AG04449 (cell line): ENCODE results near the gene FANK1.

Source experiments
- CTCF ChIA-PET: fragments of 350-600 bp; formaldehyde crosslinking; extraction: SDS; loops from one replicate; lab custom pipeline; 2021; ENCODE audit warnings: antibody characterized with exemption; lab: Yijun Ruan, JAX
- POLR2A ChIA-PET: fragments of 400-600, 350-600 bp; formaldehyde crosslinking; extraction: SDS; loops from one replicate; lab custom pipeline; 2020; ENCODE audit warnings: antibody characterized with exemption, inconsistent platforms; lab: Yijun Ruan, JAX
- DNase-seq: peaks from one replicate; pipeline ENCODE4 v3.0.0-alpha.2; 2010; ENCODE audit warnings: low read depth, low spot score
- H3K4me3 ChIP-seq: 2 replicates; pipeline ENCODE4 v1.5.1; 2011; ENCODE audit warnings: low read depth, mild to moderate bottlenecking, control low read depth, low read length
- CTCF ChIP-seq: IDR thresholded peaks from one replicate; pipeline ENCODE4 v1.5.1; 2011; ENCODE audit warnings: mild to moderate bottlenecking, moderate library complexity, low read length, control low read depth, inconsistent platforms; ENCODE audit not compliant: insufficient read depth; ENCODE audit errors: missing control alignments

Gene FANK1

GRCh38 chr10:126012485-126012884 lies 116.1 kb downstream of the FANK1 start:
- DNase-seq = no peak
- H3K4me3 ChIP-seq = no peak overlapping the region
- CTCF ChIA-PET = interaction anchor here (0.6 kb wide), 1 partner anchor 9 kb away, joined by 3 read pairs; no protein-coding TSS in a partner anchor
- no peak for TF ChIP-seq CTCF
- POLR2A ChIA-PET = no interaction called here

GRCh38 chr10:126013489-126014281 lies 117.3 kb downstream of the FANK1 start:
- TF ChIP-seq CTCF = no peak
- no peak overlapping the region for H3K4me3 ChIP-seq
- DNase-seq = peak; percentile 24
- ChIA-PET CTCF (interaction anchor here (1.1 to 1.4 kb wide), 2 partner anchors 14 to 80 kb away, joined by 3 to 4 read pairs; no protein-coding TSS in a partner anchor), POLR2A (no interaction called here)

GRCh38 chr10:126014309-126014708 lies 117.9 kb downstream of the FANK1 start:
- no peak for TF ChIP-seq CTCF
- CTCF ChIA-PET = interaction anchor here (1.1 to 1.4 kb wide), 2 partner anchors 13 to 80 kb away, joined by 3 to 4 read pairs; no protein-coding TSS in a partner anchor
- POLR2A ChIA-PET = interaction anchor here (0.6 to 0.9 kb wide), 3 partner anchors 46 to 1214 kb away, joined by 3 to 4 read pairs (median 3); no protein-coding TSS in a partner anchor
- no peak overlapping the region for H3K4me3 ChIP-seq
- DNase-seq = no peak

- DNase-seq = no peak
- CTCF ChIA-PET = no interaction called here
- TF ChIP-seq CTCF = no peak
- POLR2A ChIA-PET = no interaction called here
- no peak overlapping the region for H3K4me3 ChIP-seq
Observed at GRCh38 chr10:126015413-126015812, 119.0 kb downstream of the FANK1 start.

GRCh38 chr10:126016156-126016805 lies 119.9 kb downstream of the FANK1 start:
- POLR2A ChIA-PET = no interaction called here
- CTCF ChIA-PET = interaction anchor here (1.4 kb wide), 1 partner anchor 13 kb away, joined by 3 read pairs; no protein-coding TSS in a partner anchor
- H3K4me3 ChIP-seq = no peak overlapping the region
- no peak for TF ChIP-seq CTCF
- DNase-seq = no peak

GRCh38 chr10:126016882-126017281 lies 120.5 kb downstream of the FANK1 start:
- H3K4me3 ChIP-seq = no peak overlapping the region
- no peak for DNase-seq
- no peak for TF ChIP-seq CTCF
- ChIA-PET CTCF (interaction anchor here (1.4 kb wide), 1 partner anchor 12 kb away, joined by 3 read pairs; no protein-coding TSS in a partner anchor), POLR2A (no interaction called here)
